Parathyroid adenoma (tissue), 2 donors: Measurements from ENCODE around the gene HOXC6.

Experiments
- H2AFZ ChIP-seq: fragments of 300-600 bp; sonication (generic); one replicate; pipeline ENCODE4 v1.7.0; 2017; ENCODE audit warnings: antibody characterized with exemption, mild to moderate bottlenecking
- H3K27ac ChIP-seq: fragments of 300-600 bp; sonication (generic); one replicate; pipeline ENCODE4 v1.7.0; 2017
- H3K27me3 ChIP-seq: fragments of 300-600 bp; sonication (generic); one replicate; pipeline ENCODE4 v1.7.0; 2017; ENCODE audit warnings: low read length; ENCODE audit not compliant: control insufficient read depth, insufficient read depth
- H3K36me3 ChIP-seq: fragments of 300-600 bp; sonication (generic); one replicate; pipeline ENCODE4 v1.7.0; 2017; ENCODE audit warnings: low read length; ENCODE audit not compliant: control insufficient read depth, insufficient read depth
- H3K4me1 ChIP-seq: fragments of 300-600 bp; sonication (generic); one replicate; pipeline ENCODE4 v1.7.0; 2017; ENCODE audit warnings: control low read depth
- H3K4me2 ChIP-seq: fragments of 300-600 bp; sonication (generic); one replicate; pipeline ENCODE4 v1.7.0; 2017; ENCODE audit warnings: low read length
- H3K4me3 ChIP-seq: fragments of 300-600 bp; sonication (generic); one replicate; pipeline ENCODE4 v1.7.0; 2017; ENCODE audit warnings: low read depth, low read length
- H3K79me2 ChIP-seq: fragments of 300-600 bp; sonication (generic); one replicate; pipeline ENCODE4 v1.7.0; 2017; ENCODE audit warnings: control low read depth
- H3K9ac ChIP-seq: fragments of 300-600 bp; sonication (generic); one replicate; pipeline ENCODE4 v1.7.0; 2017; ENCODE audit warnings: mild to moderate bottlenecking
- H3K9me3 ChIP-seq: fragments of 300-600 bp; sonication (generic); one replicate; pipeline ENCODE4 v1.7.0; 2017; ENCODE audit warnings: low read length; ENCODE audit not compliant: control insufficient read depth
- CTCF ChIP-seq: fragments of 300-600 bp; sonication (generic); IDR thresholded peaks from one replicate; pipeline ENCODE4 v1.7.0; 2017; ENCODE audit warnings: antibody characterized with exemption, mild to moderate bottlenecking
- donor health status: primary hyperparathyroidism.

HOXC6 gene

GRCh38 chr12:54005853-54006558 is 22.2 kb upstream of the HOXC6 start:
- Histone ChIP-seq H3K27ac (no peak overlapping the region), H3K9ac (no peak overlapping the region), H3K9me3 (no peaks in the 10 kb centered on the region), H2AFZ (peak overlapping the region; percentile 68), H3K4me1 (peaks cover 3% of the 10 kb centered on the region), H3K79me2 (no peaks in the 10 kb centered on the region), H3K4me3 (peak overlapping the region; percentile 46), H3K36me3 (no peaks in the 10 kb centered on the region), H3K27me3 (peaks cover 22% of the 10 kb centered on the region), H3K4me2 (peak overlapping the region; percentile 74)
- peak; percentile 97 for TF ChIP-seq CTCF

- Histone ChIP-seq H3K27ac (no peak overlapping the region), H3K36me3 (no peaks in the 10 kb centered on the region), H3K9ac (no peak overlapping the region), H3K4me1 (peaks cover 3% of the 10 kb centered on the region), H3K9me3 (no peaks in the 10 kb centered on the region), H3K4me2 (peak overlapping the region; percentile 74), H2AFZ (peak overlapping the region; percentile 68), H3K79me2 (no peaks in the 10 kb centered on the region), H3K4me3 (peak overlapping the region; percentile 46), H3K27me3 (peaks cover 22% of the 10 kb centered on the region)
- no peak for TF ChIP-seq CTCF
Measured at GRCh38 chr12:54006559-54007220, 21.6 kb upstream of the HOXC6 start.

- no peak overlapping the region for H3K27ac ChIP-seq
- no peaks in the 10 kb centered on the region for H3K36me3 ChIP-seq
Measured at GRCh38 chr12:54007538-54008259, 20.5 kb upstream of the HOXC6 start.

GRCh38 chr12:54008260-54008552 is 20.0 kb upstream of the HOXC6 start:
- H3K9ac ChIP-seq, result no peak overlapping the region
- H3K4me2 ChIP-seq, result no peak overlapping the region
- no peak overlapping the region for H2AFZ ChIP-seq
- no peaks in the 10 kb centered on the region for H3K36me3 ChIP-seq
- peaks cover 22% of the 10 kb centered on the region for H3K27me3 ChIP-seq
- no peaks in the 10 kb centered on the region for H3K79me2 ChIP-seq
- H3K9me3 ChIP-seq, result no peaks in the 10 kb centered on the region
- H3K4me3 ChIP-seq, result no peak overlapping the region
- TF ChIP-seq CTCF, result no peak
- peaks cover 3% of the 10 kb centered on the region for H3K4me1 ChIP-seq
- no peak overlapping the region for H3K27ac ChIP-seq

More at GRCh38 chr12:54007538-54008259, 20.5 kb upstream of the HOXC6 start:
- Histone ChIP-seq H3K9me3 (no peaks in the 10 kb centered on the region), H3K4me2 (no peak overlapping the region), H3K27me3 (peaks cover 22% of the 10 kb centered on the region), H3K79me2 (no peaks in the 10 kb centered on the region), H2AFZ (no peak overlapping the region), H3K4me3 (no peak overlapping the region), H3K4me1 (peaks cover 3% of the 10 kb centered on the region), H3K9ac (no peak overlapping the region)
- TF ChIP-seq CTCF, result no peak
